HepG2 (cell line): Measurements from ENCODE around the gene NFE2L3. TPM values are rescaled to one million over a fixed set of nuclear protein-coding genes. Genes with fewer than 3 reads are reported as not detected.

Experiments used
- ATAC-seq: fragments of 200-7000 bp; cut with Tn5 transposase; 3 replicates; pipeline ENCODE4 v1.9.1; 2020; ENCODE audit warnings: mild to moderate bottlenecking, moderate library complexity
- BruUV-seq: library from RNA; stranded (reverse); fragments of 400-500 nt; replicated peaks from 2 replicates; lab custom pipeline; 2021; lab: Mats Ljungman, UMichigan
- CTCF ChIA-PET: fragments of 300-600 bp; formaldehyde crosslinking; extraction: SDS; loops from one replicate; lab custom pipeline; 2021; ENCODE audit warnings: low total read pairs, inconsistent platforms, low intra/inter-chr PET ratio; lab: Yijun Ruan, JAX
- POLR2A ChIA-PET: fragments of 350-600 bp; sonication (Branson Sonifier 250); formaldehyde crosslinking; loops from one replicate; lab custom pipeline; 2020; ENCODE audit warnings: antibody characterized with exemption, inconsistent platforms; lab: Yijun Ruan, JAX
- DNase-seq: peaks from one replicate; pipeline ENCODE4 v3.0.0-alpha.2; 2015; ENCODE audit warnings: low spot score
- FAIRE-seq: peaks from 3 replicates; lab custom pipeline; 2011; peaks lifted over from hg19 to GRCh38; lab: Jason Lieb, UNC
- H2AFZ ChIP-seq: one replicate; pipeline ENCODE4 v1.6.1; 2011; ENCODE audit warnings: low read length, inconsistent platforms
- H3K27ac ChIP-seq: fragments of 300-600 bp; 3 replicates; pipeline ENCODE4 v1.8.0; 2011; ENCODE audit warnings: mixed run types, mild to moderate bottlenecking, mixed read lengths, low read length, inconsistent platforms; ENCODE audit not compliant: insufficient read depth; ENCODE audit errors: extremely low read length
- H3K27me3 ChIP-seq, 2 experiments: fragments of 200-600 bp in 1 of 2; 2 replicates in 1 of 2; 3 replicates in 1 of 2; pipeline versions ENCODE4 v1.6.0 to v1.8.0; 2011; ENCODE audit warnings: low read length in 2 of 2, mild to moderate bottlenecking in 2 of 2, moderate library complexity in 2 of 2, inconsistent platforms in 1 of 2; ENCODE audit not compliant: insufficient read depth in 2 of 2, control insufficient read depth in 1 of 2
- H3K36me3 ChIP-seq, 2 experiments: fragments of 200-600 bp in 1 of 2; replicated peaks in 1 of 2; 2 replicates in 1 of 2; 3 replicates in 1 of 2; pipeline versions ENCODE4 v1.5.1 to v1.8.0; 2011; ENCODE audit warnings: low read length in 2 of 2, inconsistent platforms in 1 of 2; ENCODE audit not compliant: insufficient read depth in 2 of 2, control insufficient read depth in 1 of 2
- H3K4me1 ChIP-seq: 2 replicates; pipeline ENCODE4 v1.5.1; 2012; ENCODE audit warnings: low read length, inconsistent platforms; ENCODE audit not compliant: insufficient read depth
- H3K4me2 ChIP-seq: 2 replicates; pipeline ENCODE4 v1.6.0; 2011; ENCODE audit warnings: low read depth, low read length, inconsistent platforms
- H3K4me3 ChIP-seq, 3 experiments: fragments of 200-600 bp in 1 of 3; sonication (generic), shearing (Covaris generic) in 1 of 3; replicated peaks in 1 of 3; 2 replicates each; pipeline ENCODE4 v1.5.1; 2011 to 2016; ENCODE audit warnings: low read length in 3 of 3, inconsistent platforms in 2 of 3, low read depth in 2 of 3, mild to moderate bottlenecking in 2 of 3, control low read depth in 1 of 3, mixed read lengths in 1 of 3; ENCODE audit not compliant: insufficient read depth in 1 of 3
- H3K79me2 ChIP-seq: one replicate; pipeline ENCODE4 v1.6.1; 2011; ENCODE audit warnings: low read length, inconsistent platforms; ENCODE audit not compliant: insufficient read depth
- H3K9ac ChIP-seq: 2 replicates; pipeline ENCODE4 v1.6.0; 2011; ENCODE audit warnings: mild to moderate bottlenecking, low read depth, low read length, inconsistent platforms; ENCODE audit not compliant: insufficient read depth
- H3K9me3 ChIP-seq: 2 replicates; pipeline ENCODE4 v1.5.1; 2012; ENCODE audit warnings: mild to moderate bottlenecking, low read length
- H4K20me1 ChIP-seq: 2 replicates; pipeline ENCODE4 v1.6.0; 2011; ENCODE audit warnings: inconsistent platforms, mild to moderate bottlenecking, low read length, moderate library complexity; ENCODE audit not compliant: insufficient read depth
- BRD4 ChIP-seq: sonication (generic); formaldehyde crosslinking; IDR thresholded peaks from 2 replicates; pipeline ENCODE4 v1.4.0; 2020; ENCODE audit warnings: missing genetic modification reagents
- CBX1 ChIP-seq: IDR thresholded peaks from one replicate; pipeline ENCODE4 v1.6.1; 2016; ENCODE audit warnings: antibody characterized with exemption, low read depth
- FOXA1 ChIP-seq, 2 experiments: fragments of 450-650 bp in 1 of 2; sonication (generic) in 1 of 2; formaldehyde crosslinking in 1 of 2; IDR thresholded peaks; 2 replicates each; pipeline versions ENCODE4 v1.4.0 to v1.6.1; 2016 to 2020; ENCODE audit warnings: missing genetic modification reagents in 1 of 2
- FOXA3 ChIP-seq: IDR thresholded peaks from 2 replicates; pipeline ENCODE4 v1.6.1; 2016; ENCODE audit warnings: missing genetic modification reagents, missing compliant biosample characterization
- HMG20B ChIP-seq: conservative IDR thresholded peaks from 2 replicates; pipeline ENCODE4 v1.6.1; 2016; ENCODE audit warnings: missing genetic modification reagents, missing compliant biosample characterization
- IKZF4 ChIP-seq: sonication (generic); formaldehyde crosslinking; IDR thresholded peaks from 2 replicates; pipeline ENCODE4 v1.5.1; 2020; ENCODE audit warnings: borderline replicate concordance, mild to moderate bottlenecking, low read depth, missing genetic modification reagents; ENCODE audit errors: not compliant biosample characterization
- KLF9 ChIP-seq: IDR thresholded peaks from 2 replicates; pipeline ENCODE4 v1.6.1; 2016; ENCODE audit warnings: low read depth
- MEIS1 ChIP-seq: sonication (generic); formaldehyde crosslinking; IDR thresholded peaks from 2 replicates; pipeline ENCODE4 v1.9.0; 2021; ENCODE audit warnings: mild to moderate bottlenecking, missing genetic modification reagents, moderate library complexity, borderline replicate concordance
- ZNF232 ChIP-seq: sonication (generic); formaldehyde crosslinking; IDR thresholded peaks from 2 replicates; pipeline ENCODE4 v1.4.0; 2020; ENCODE audit warnings: missing genetic modification reagents, borderline replicate concordance
- ZNF234 ChIP-seq: sonication (generic); formaldehyde crosslinking; conservative IDR thresholded peaks from 2 replicates; pipeline ENCODE4 v1.5.1; 2020; ENCODE audit warnings: mild to moderate bottlenecking, missing genetic modification reagents
- ZNF263 ChIP-seq: sonication (generic); formaldehyde crosslinking; IDR thresholded peaks from 2 replicates; pipeline ENCODE4 v1.4.0; 2020; ENCODE audit warnings: missing genetic modification reagents
- ZNF501 ChIP-seq: sonication (generic); formaldehyde crosslinking; IDR thresholded peaks from 2 replicates; pipeline ENCODE4 v1.5.1; 2020; ENCODE audit warnings: mild to moderate bottlenecking, moderate library complexity, missing genetic modification reagents
- ZNF546 ChIP-seq: sonication (generic); formaldehyde crosslinking; conservative IDR thresholded peaks from 2 replicates; pipeline ENCODE4 v1.8.1; 2023; ENCODE audit warnings: mild to moderate bottlenecking, missing genetic modification reagents
- ZSCAN25 ChIP-seq: sonication (generic); formaldehyde crosslinking; IDR thresholded peaks from 2 replicates; pipeline ENCODE4 v1.8.0; 2022; ENCODE audit warnings: mild to moderate bottlenecking, missing genetic modification reagents
- WGBS: methylation state at CpG from one replicate; pipeline ENCODE4 v1.1.6; 2017; ENCODE audit warnings: low lambda C conversion rate; 5-methylcytosine and 5-hydroxymethylcytosine counted together
- in situ Hi-C: cut with HindIII; loops from 2 replicates; pipeline ENCODE4 v1.10.0; 2017; ENCODE audit warnings: low pct_unique_long_range_greater_than_20kb; ENCODE audit not compliant: extremely low pct_ligation_motif_present
- intact Hi-C: fragments of 100-400 bp; cut with micrococcal nuclease; formaldehyde crosslinking; loops from one replicate; pipeline ENCODE4 v1.10.0; 2022; ENCODE audit not compliant: unreplicated experiment
- polyA plus RNA-seq, 8 experiments: library from polyadenylated mRNA; depleted of rRNA in 3 of 8; stranded (reverse) in 7 of 8; unstranded in 1 of 8; fragments of >200 nt; fragmentation: Illumina TruSeq in 4 of 8; extraction: Trizol in 4 of 8; gene quantifications; 2 replicates each; pipeline versions ENCODE4 v1.2.1 to v1.2.3, GENCODE V29; 2011 to 2016; ENCODE audit warnings: low read depth in 4 of 8, missing spikeins in 1 of 8, mixed read lengths in 1 of 8; ENCODE audit not compliant: insufficient read depth in 1 of 8
- total RNA-seq, 5 experiments: library from RNA; depleted of rRNA; stranded (reverse); fragments of >200 nt; fragmentation: Illumina TruSeq; extraction: Trizol; gene quantifications; 2 replicates each; pipeline ENCODE4 v1.2.3, GENCODE V29; 2016; ENCODE audit warnings: low read depth in 1 of 5
- TF ChIP-seq, protein P1 (sequence below): sonication (generic); formaldehyde crosslinking; IDR thresholded peaks from 2 replicates; pipeline ENCODE4 v1.4.0; 2020; ENCODE audit warnings: missing genetic modification reagents
- TF ChIP-seq, protein P2 (sequence below): sonication (generic); formaldehyde crosslinking; IDR thresholded peaks from 2 replicates; pipeline ENCODE4 v1.4.0; 2020; ENCODE audit warnings: mild to moderate bottlenecking, low read depth, missing genetic modification reagents
- TF ChIP-seq, protein P3 (sequence below): sonication (generic); formaldehyde crosslinking; IDR thresholded peaks from 2 replicates; pipeline ENCODE4 v1.4.0; 2020; ENCODE audit warnings: mild to moderate bottlenecking, missing genetic modification reagents

The NFE2L3 gene
- total and polyA plus RNA-seq, 2 of the 13 experiments (the other 11 are each of a cell fraction or from before 2014, with no cell fraction given) = 11.4 to 19.4 TPM

DNA sequence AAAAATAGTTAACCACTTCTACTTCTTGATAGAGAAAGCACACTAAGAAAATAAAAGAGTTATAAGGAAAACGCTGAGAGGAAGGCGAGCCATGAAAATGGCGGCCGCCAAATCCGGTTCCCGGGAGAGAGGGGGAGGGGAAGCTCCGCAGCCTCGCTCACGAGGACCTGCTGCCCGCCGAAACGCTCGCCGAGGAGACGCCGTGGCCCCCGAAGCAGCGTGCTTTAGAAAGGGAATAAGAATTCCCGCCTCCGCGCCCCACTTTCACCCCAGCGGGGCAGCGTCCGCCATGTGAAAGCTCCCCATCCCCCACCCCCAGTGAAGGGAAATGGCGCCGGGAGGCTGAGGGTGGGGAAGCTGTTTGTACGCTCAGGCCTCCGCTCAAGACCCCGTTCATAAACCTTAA, 48.0 kb downstream of the NFE2L3 start:
- peak overlapping the region; percentile 99 for H3K4me3 ChIP-seq
- peak overlapping the region; percentile 100 for H3K9ac ChIP-seq
- FAIRE-seq = no peak
- H3K36me3 ChIP-seq = peaks cover 8 to 27% of the 10 kb centered on the region in 2 experiments
- ATAC-seq = peak; percentile 56
- H3K4me1 ChIP-seq = peaks cover 43% of the 10 kb centered on the region
- WGBS = 2% methylated on average over 11 of the region's 29 CpGs
- POLR2A ChIA-PET = interaction anchor here (0.6 to 5.8 kb wide), 17 partner anchors 8 to 934 kb away, joined by 3 to 40 read pairs (median 4); partner anchors contain the start of gene NFE2L3
- in situ Hi-C loops = loop anchor here (10.0 kb wide), 1 partner anchor 165 kb away; no protein-coding TSS in a partner anchor
- peaks cover 89% of the 10 kb centered on the region for H3K79me2 ChIP-seq
- H3K27me3 ChIP-seq = no peaks in the 10 kb centered on the region; a peak in 1 of 5 replicates
- peaks cover 68% of the 10 kb centered on the region for H4K20me1 ChIP-seq
- no peak for DNase-seq
- H3K27ac ChIP-seq = peak overlapping the region; percentile 99
- H3K9me3 ChIP-seq = no peaks in the 10 kb centered on the region
- intact Hi-C loops = loop anchor here (5.0 kb wide), 3 partner anchors 92 to 167 kb away; partner anchors contain the start of gene SNX10
- no peak overlapping the region for H2AFZ ChIP-seq
- peak overlapping the region; percentile 77 for H3K4me2 ChIP-seq
- CTCF ChIA-PET = no interaction called here
- BruUV-seq = TSS peak; percentile 45
- TF ChIP-seq BRD4 (CRISPR knock-in tag) (no peak), ZSCAN25 (CRISPR knock-in tag) (no peak), HMG20B (CRISPR knock-in tag) (no peak), MEIS1 (CRISPR knock-in tag) (no peak), ZNF232 (CRISPR knock-in tag) (no peak), FOXA3 (CRISPR knock-in tag) (no peak), ZNF546 (CRISPR knock-in tag) (no peak), CBX1 (no peak), ZNF501 (CRISPR knock-in tag) (no peak), FOXA1 (IDR thresholded peaks at IDR 0.05) (no peak), FOXA1 (CRISPR knock-in tag; IDR thresholded peaks at IDR 0.05) (no peak), ZNF234 (CRISPR knock-in tag) (no peak), KLF9 (CRISPR knock-in tag) (no peak), IKZF4 (CRISPR knock-in tag) (no peak), ZNF263 (CRISPR knock-in tag) (no peak)
- TF ChIP-seq, protein P1, sequence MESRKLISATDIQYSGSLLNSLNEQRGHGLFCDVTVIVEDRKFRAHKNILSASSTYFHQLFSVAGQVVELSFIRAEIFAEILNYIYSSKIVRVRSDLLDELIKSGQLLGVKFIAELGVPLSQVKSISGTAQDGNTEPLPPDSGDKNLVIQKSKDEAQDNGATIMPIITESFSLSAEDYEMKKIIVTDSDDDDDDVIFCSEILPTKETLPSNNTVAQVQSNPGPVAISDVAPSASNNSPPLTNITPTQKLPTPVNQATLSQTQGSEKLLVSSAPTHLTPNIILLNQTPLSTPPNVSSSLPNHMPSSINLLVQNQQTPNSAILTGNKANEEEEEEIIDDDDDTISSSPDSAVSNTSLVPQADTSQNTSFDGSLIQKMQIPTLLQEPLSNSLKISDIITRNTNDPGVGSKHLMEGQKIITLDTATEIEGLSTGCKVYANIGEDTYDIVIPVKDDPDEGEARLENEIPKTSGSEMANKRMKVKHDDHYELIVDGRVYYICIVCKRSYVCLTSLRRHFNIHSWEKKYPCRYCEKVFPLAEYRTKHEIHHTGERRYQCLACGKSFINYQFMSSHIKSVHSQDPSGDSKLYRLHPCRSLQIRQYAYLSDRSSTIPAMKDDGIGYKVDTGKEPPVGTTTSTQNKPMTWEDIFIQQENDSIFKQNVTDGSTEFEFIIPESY = no peak
- TF ChIP-seq, protein P2, sequence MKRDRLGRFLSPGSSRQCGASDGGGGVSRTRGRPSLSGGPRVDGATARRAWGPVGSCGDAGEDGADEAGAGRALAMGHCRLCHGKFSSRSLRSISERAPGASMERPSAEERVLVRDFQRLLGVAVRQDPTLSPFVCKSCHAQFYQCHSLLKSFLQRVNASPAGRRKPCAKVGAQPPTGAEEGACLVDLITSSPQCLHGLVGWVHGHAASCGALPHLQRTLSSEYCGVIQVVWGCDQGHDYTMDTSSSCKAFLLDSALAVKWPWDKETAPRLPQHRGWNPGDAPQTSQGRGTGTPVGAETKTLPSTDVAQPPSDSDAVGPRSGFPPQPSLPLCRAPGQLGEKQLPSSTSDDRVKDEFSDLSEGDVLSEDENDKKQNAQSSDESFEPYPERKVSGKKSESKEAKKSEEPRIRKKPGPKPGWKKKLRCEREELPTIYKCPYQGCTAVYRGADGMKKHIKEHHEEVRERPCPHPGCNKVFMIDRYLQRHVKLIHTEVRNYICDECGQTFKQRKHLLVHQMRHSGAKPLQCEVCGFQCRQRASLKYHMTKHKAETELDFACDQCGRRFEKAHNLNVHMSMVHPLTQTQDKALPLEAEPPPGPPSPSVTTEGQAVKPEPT (CRISPR knock-in tag) = no peak
- TF ChIP-seq, protein P3, sequence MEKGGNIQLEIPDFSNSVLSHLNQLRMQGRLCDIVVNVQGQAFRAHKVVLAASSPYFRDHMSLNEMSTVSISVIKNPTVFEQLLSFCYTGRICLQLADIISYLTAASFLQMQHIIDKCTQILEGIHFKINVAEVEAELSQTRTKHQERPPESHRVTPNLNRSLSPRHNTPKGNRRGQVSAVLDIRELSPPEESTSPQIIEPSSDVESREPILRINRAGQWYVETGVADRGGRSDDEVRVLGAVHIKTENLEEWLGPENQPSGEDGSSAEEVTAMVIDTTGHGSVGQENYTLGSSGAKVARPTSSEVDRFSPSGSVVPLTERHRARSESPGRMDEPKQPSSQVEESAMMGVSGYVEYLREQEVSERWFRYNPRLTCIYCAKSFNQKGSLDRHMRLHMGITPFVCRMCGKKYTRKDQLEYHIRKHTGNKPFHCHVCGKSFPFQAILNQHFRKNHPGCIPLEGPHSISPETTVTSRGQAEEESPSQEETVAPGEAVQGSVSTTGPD = no peak
